Panc1 (cell line): ENCODE data around the gene C2orf66. TPM values are rescaled to one million over a fixed set of nuclear protein-coding genes. Genes with fewer than 3 reads are reported as not detected.

Experiments used
- ATAC-seq: fragments of 200-7000 bp; cut with Tn5 transposase; 2 replicates; pipeline ENCODE4 v1.9.1; 2020; ENCODE audit warnings: mild to moderate bottlenecking, moderate library complexity
- BruUV-seq: library from RNA; stranded (reverse); fragments of 400-500 nt; replicated peaks from 2 replicates; lab custom pipeline; 2021; lab: Mats Ljungman, UMichigan
- CTCF ChIA-PET: fragments of 300-600 bp; sonication (Branson Sonifier 250); formaldehyde crosslinking; loops from one replicate; lab custom pipeline; 2022; ENCODE audit warnings: antibody characterized with exemption; lab: Charles Lee
- POLR2A ChIA-PET: fragments of 300-600 bp; sonication (Branson Sonifier 250); formaldehyde crosslinking; loops from one replicate; lab custom pipeline; 2022; ENCODE audit warnings: antibody characterized with exemption; lab: Charles Lee
- DNase-seq: peaks from one replicate; pipeline ENCODE4 v3.0.0-alpha.2; 2010; ENCODE audit warnings: low read depth, low spot score
- H3K27ac ChIP-seq: 2 replicates; pipeline ENCODE4 v1.5.1; 2011; ENCODE audit warnings: mild to moderate bottlenecking, low read length, inconsistent platforms
- H3K27me3 ChIP-seq: fragments of 200-500 bp; sonication (Bioruptor generic); 2 replicates; pipeline ENCODE4 v1.6.0; 2014; ENCODE audit warnings: low read length, inconsistent platforms; ENCODE audit not compliant: control insufficient read depth, insufficient read depth
- H3K36me3 ChIP-seq: fragments of 200-500 bp; sonication (Bioruptor generic); 2 replicates; pipeline ENCODE4 v1.5.1; 2014; ENCODE audit warnings: inconsistent platforms, mild to moderate bottlenecking, low read length, moderate library complexity; ENCODE audit not compliant: control insufficient read depth, insufficient read depth
- H3K4me1 ChIP-seq: 2 replicates; pipeline ENCODE4 v1.5.1; 2011; ENCODE audit warnings: inconsistent platforms, mild to moderate bottlenecking, low read length, moderate library complexity; ENCODE audit not compliant: control insufficient read depth, insufficient read depth
- H3K4me3 ChIP-seq, 2 experiments: 2 replicates each; pipeline ENCODE4 v1.5.1; 2011 to 2012; ENCODE audit warnings: low read depth in 2 of 2, low read length in 2 of 2, mild to moderate bottlenecking in 2 of 2, inconsistent platforms in 1 of 2, moderate library complexity in 1 of 2
- H3K9me3 ChIP-seq: fragments of 200-500 bp; sonication (Bioruptor generic); 2 replicates; pipeline ENCODE4 v1.5.1; 2014; ENCODE audit warnings: low read depth, mild to moderate bottlenecking, inconsistent platforms, low read length, moderate library complexity; ENCODE audit not compliant: control insufficient read depth, insufficient read depth
- POLR2AphosphoS5 ChIP-seq: IDR thresholded peaks from 2 replicates; pipeline ENCODE4 v1.6.1; 2012; ENCODE audit warnings: mild to moderate bottlenecking, low read depth, low read length, moderate library complexity
- SIN3A ChIP-seq: IDR thresholded peaks from 2 replicates; pipeline ENCODE4 v1.6.1; 2012; ENCODE audit warnings: low read depth, mild to moderate bottlenecking, low read length, moderate library complexity, borderline replicate concordance; ENCODE audit not compliant: insufficient read depth
- TCF7L2 ChIP-seq: IDR thresholded peaks from 2 replicates; pipeline ENCODE4 v1.6.1; 2011; ENCODE audit warnings: mild to moderate bottlenecking, low read depth, low read length, inconsistent platforms
- in situ Hi-C: cut with HindIII; loops from 2 replicates; pipeline ENCODE4 v1.10.0; 2016; ENCODE audit warnings: low sequenced_read_pairs, low pct_unique_long_range_greater_than_20kb
- intact Hi-C: fragments of 100-400 bp; cut with micrococcal nuclease; formaldehyde crosslinking; loops from one replicate; pipeline ENCODE4 v1.10.0; 2022; ENCODE audit not compliant: unreplicated experiment
- total RNA-seq: library from RNA; stranded (reverse); gene quantifications from one replicate; pipeline ENCODE4 v1.2.1, GENCODE V29; 2021; ENCODE audit not compliant: unreplicated experiment
- TF ChIP-seq, protein P1 (sequence below): fragments of 450-650 bp; IDR thresholded peaks from 2 replicates; pipeline ENCODE4 v1.5.1; 2017; ENCODE audit warnings: mild to moderate bottlenecking
- TF ChIP-seq, protein P2 (sequence below), 2 experiments: IDR thresholded peaks; 2 replicates each; pipeline ENCODE4 v1.6.1; 2011 to 2012; ENCODE audit warnings: low read depth in 2 of 2, control low read depth in 1 of 2, low read length in 1 of 2, mild to moderate bottlenecking in 1 of 2, moderate library complexity in 1 of 2; ENCODE audit not compliant: insufficient read depth in 1 of 2

Gene C2orf66
- total RNA-seq, 1 experiment from 2014 or later: 0.33 TPM

DNA sequence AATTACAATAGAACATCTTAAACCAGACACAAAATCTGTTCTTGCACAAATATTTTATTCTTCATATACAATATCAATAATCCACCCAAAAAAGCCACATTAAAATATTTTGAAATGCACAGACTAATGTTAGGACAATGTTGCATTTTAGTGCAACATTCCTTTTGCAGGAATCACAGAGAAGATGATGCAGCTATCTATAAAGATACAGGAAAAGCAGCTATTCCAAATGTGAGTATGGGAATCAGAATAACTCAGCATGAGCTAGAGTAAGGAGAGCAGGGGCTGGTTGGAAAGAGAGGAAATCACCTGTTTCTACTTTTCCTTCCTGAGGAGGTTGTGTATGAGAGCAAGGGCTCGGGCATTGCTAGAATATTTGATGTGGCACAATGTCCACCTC, 4.8 kb downstream of the C2orf66 start:
- no peak for DNase-seq
- intact Hi-C loops: no loop called here
- Histone ChIP-seq H3K4me1 (0 out of 2 replicates have a peak, but pooled peaks cover 5% of the 10 kb centered on the region), H3K36me3 (no peaks in the 10 kb centered on the region), H3K4me3 (no peak overlapping the region), H3K9me3 (no peaks in the 10 kb centered on the region), H3K27me3 (no peaks in the 10 kb centered on the region), H3K27ac (no peak overlapping the region)
- ChIA-PET POLR2A (no interaction called here), CTCF (no interaction called here)
- in situ Hi-C loops: no loop called here
- TF ChIP-seq, protein P1, sequence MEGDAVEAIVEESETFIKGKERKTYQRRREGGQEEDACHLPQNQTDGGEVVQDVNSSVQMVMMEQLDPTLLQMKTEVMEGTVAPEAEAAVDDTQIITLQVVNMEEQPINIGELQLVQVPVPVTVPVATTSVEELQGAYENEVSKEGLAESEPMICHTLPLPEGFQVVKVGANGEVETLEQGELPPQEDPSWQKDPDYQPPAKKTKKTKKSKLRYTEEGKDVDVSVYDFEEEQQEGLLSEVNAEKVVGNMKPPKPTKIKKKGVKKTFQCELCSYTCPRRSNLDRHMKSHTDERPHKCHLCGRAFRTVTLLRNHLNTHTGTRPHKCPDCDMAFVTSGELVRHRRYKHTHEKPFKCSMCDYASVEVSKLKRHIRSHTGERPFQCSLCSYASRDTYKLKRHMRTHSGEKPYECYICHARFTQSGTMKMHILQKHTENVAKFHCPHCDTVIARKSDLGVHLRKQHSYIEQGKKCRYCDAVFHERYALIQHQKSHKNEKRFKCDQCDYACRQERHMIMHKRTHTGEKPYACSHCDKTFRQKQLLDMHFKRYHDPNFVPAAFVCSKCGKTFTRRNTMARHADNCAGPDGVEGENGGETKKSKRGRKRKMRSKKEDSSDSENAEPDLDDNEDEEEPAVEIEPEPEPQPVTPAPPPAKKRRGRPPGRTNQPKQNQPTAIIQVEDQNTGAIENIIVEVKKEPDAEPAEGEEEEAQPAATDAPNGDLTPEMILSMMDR: no peak
- no peak for TF ChIP-seq SIN3A
- no peak for TF ChIP-seq POLR2AphosphoS5
- ATAC-seq: no peak
- no TSS peak for BruUV-seq

DNA sequence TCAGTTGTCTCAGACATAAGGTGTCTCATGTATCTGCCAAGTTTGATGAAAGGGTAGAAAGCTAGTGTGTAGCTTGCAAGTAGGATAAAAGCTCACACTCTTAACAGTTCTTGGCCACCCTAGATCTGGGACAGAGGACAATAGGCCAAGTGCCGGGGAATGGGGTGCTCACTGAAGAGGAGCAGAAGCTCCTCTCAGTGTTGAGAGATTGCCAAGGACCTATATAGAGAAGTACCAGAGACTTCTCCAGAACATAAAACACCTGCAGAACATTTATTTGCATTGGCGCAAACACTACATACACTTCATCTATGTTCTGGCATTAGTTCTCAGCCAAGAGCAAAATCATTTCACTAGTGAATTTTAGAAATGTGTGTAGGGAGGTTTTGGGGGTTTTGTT, 6.8 kb downstream of the C2orf66 start:
- Histone ChIP-seq H3K27ac (no peak overlapping the region), H3K9me3 (no peaks in the 10 kb centered on the region), H3K36me3 (peaks cover 7% of the 10 kb centered on the region), H3K4me1 (peaks cover 10% of the 10 kb centered on the region; the same call in 1 of the 2 replicates), H3K27me3 (no peaks in the 10 kb centered on the region), H3K4me3 (no peak overlapping the region)
- no peak for DNase-seq
- POLR2A ChIA-PET: no interaction called here
- in situ Hi-C loops: no loop called here
- ATAC-seq: no peak
- CTCF ChIA-PET: no interaction called here
- intact Hi-C loops: no loop called here
- TF ChIP-seq SIN3A (no peak), POLR2AphosphoS5 (no peak), TCF7L2 (no peak)
- TF ChIP-seq, protein P2, sequence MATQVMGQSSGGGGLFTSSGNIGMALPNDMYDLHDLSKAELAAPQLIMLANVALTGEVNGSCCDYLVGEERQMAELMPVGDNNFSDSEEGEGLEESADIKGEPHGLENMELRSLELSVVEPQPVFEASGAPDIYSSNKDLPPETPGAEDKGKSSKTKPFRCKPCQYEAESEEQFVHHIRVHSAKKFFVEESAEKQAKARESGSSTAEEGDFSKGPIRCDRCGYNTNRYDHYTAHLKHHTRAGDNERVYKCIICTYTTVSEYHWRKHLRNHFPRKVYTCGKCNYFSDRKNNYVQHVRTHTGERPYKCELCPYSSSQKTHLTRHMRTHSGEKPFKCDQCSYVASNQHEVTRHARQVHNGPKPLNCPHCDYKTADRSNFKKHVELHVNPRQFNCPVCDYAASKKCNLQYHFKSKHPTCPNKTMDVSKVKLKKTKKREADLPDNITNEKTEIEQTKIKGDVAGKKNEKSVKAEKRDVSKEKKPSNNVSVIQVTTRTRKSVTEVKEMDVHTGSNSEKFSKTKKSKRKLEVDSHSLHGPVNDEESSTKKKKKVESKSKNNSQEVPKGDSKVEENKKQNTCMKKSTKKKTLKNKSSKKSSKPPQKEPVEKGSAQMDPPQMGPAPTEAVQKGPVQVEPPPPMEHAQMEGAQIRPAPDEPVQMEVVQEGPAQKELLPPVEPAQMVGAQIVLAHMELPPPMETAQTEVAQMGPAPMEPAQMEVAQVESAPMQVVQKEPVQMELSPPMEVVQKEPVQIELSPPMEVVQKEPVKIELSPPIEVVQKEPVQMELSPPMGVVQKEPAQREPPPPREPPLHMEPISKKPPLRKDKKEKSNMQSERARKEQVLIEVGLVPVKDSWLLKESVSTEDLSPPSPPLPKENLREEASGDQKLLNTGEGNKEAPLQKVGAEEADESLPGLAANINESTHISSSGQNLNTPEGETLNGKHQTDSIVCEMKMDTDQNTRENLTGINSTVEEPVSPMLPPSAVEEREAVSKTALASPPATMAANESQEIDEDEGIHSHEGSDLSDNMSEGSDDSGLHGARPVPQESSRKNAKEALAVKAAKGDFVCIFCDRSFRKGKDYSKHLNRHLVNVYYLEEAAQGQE (IDR thresholded peaks at IDR 0.05; ENCODE audit: insufficient read depth in 1 of 2, low read depth in 2 of 2, low read length in 1 of 2): no peak
- TF ChIP-seq, protein P1: no peak
- BruUV-seq: no TSS peak
